Measurements from ENCODE around the gene VPS37D. TPM values are rescaled to one million over a fixed set of nuclear protein-coding genes. Genes with fewer than 3 reads are reported as not detected.

VPS37D gene
- total and polyA plus RNA-seq, 2 of the 4 experiments (the other 2 are of a cell fraction), result 2.3 to 3.1 TPM

- Histone ChIP-seq H3K9me3 (ENCODE audit: control insufficient read depth, insufficient read depth, low read length) (no peaks in the 10 kb centered on the region), H2AK5ac (ENCODE audit: low read depth, low read length) (no peak within 1 kb of the TSS), H3K36me3 (ENCODE audit: control insufficient read depth, insufficient read depth, low read length) (no peaks in the 10 kb centered on the region), H3K4me2 (ENCODE audit: low read depth, low read length) (peak within 1 kb of the TSS; percentile 77), H2BK15ac (ENCODE audit: low read depth, low read length) (no peak within 1 kb of the TSS), H3K79me1 (ENCODE audit: low read depth in 1 of 2, low read length in 2 of 2) (no peaks in the 10 kb centered on the region), H2BK120ac (ENCODE audit: low read depth, low read length) (no peak within 1 kb of the TSS), H2AFZ (replicated peaks; ENCODE audit: low read length, poor library complexity) (peak within 1 kb of the TSS; percentile 64), H3K9ac (ENCODE audit: low read depth, low read length) (no peak within 1 kb of the TSS), H3K56ac (ENCODE audit: extremely low read depth, insufficient read depth, low read length) (no peak within 1 kb of the TSS), H4K8ac (ENCODE audit: low read depth in 2 of 2, low read length in 2 of 2) (no peak within 1 kb of the TSS), H4K5ac (ENCODE audit: low read depth, low read length) (no peak within 1 kb of the TSS), H2AK9ac (replicated peaks; ENCODE audit: low read depth, low read length, poor library complexity) (no peak within 1 kb of the TSS), H3K4me1 (ENCODE audit: control insufficient read depth, insufficient read depth, low read length) (peaks cover 5% of the 10 kb centered on the region; the same call in 1 of the 2 replicates), H3K23ac (ENCODE audit: low read depth, low read length) (no peak within 1 kb of the TSS; the same call in 1 of the 2 replicates), H3K18ac (ENCODE audit: low read depth, low read length) (no peak within 1 kb of the TSS), H2BK5ac (ENCODE audit: low read depth, low read length, poor library complexity, severe bottlenecking) (no peak within 1 kb of the TSS), H4K91ac (ENCODE audit: insufficient read depth, low read depth, low read length) (no peak within 1 kb of the TSS), H3K27me3 (ENCODE audit: control insufficient read depth, insufficient read depth, low read length) (peaks cover 71% of the 10 kb centered on the region), H4K20me1 (ENCODE audit: insufficient read depth, low read length) (no peaks in the 10 kb centered on the region), H3K9me1 (ENCODE audit: insufficient read depth, low read length) (no peaks in the 10 kb centered on the region), H3K4me3 (ENCODE audit: insufficient read depth, low read depth, low read length) (peak within 1 kb of the TSS; percentile 46), H2BK20ac (ENCODE audit: low read depth, low read length) (no peak within 1 kb of the TSS), H3K27ac (ENCODE audit: insufficient read depth, low read length) (no peak within 1 kb of the TSS), H3K4ac (ENCODE audit: low read depth, low read length) (no peak within 1 kb of the TSS), H3K14ac (replicated peaks; ENCODE audit: low read depth, low read length) (no peak within 1 kb of the TSS)
- dilution Hi-C loops (cut with HindIII; ENCODE audit: low sequenced_read_pairs, unreplicated experiment) (no loop called here), intact Hi-C loops (cut with micrococcal nuclease) (no loop called here), in situ Hi-C loops (cut with MboI; ENCODE audit: low sequenced_read_pairs) (no loop called here)
- 2% methylated on average over 32 of the region's 80 CpGs; no CpG with 5 or more reads in 1 of the 2 experiments for WGBS, 2 experiments (ENCODE audit: extremely low coverage in 2 of 2, insufficient read length in 1 of 2)
- ATAC-seq (ENCODE audit: low read depth), result peak; percentile 95
- DNase-seq, result no peak
- TF ChIP-seq RCOR1 (IDR thresholded peaks at IDR 0.05; ENCODE audit: insufficient replicate concordance, low read length) (no peak), MAFK (IDR thresholded peaks at IDR 0.05; ENCODE audit: low read depth, low read length) (no peak), MXI1 (IDR thresholded peaks at IDR 0.05; ENCODE audit: borderline replicate concordance, low read depth, low read length) (no peak), MAZ (IDR thresholded peaks at IDR 0.05; ENCODE audit: borderline replicate concordance, low read depth, low read length) (no peak), CEBPB (IDR thresholded peaks at IDR 0.05; ENCODE audit: low read depth, low read length) (no peak), RAD21 (IDR thresholded peaks at IDR 0.05; ENCODE audit: low read length) (no peak), FOS (IDR thresholded peaks at IDR 0.05; ENCODE audit: low read depth, low read length) (no peak), POLR2A (IDR thresholded peaks at IDR 0.05; ENCODE audit: low read depth, low read length) (no peak), BHLHE40 (IDR thresholded peaks at IDR 0.05; ENCODE audit: low read depth, low read length) (no peak), SMC3 (IDR thresholded peaks at IDR 0.05; ENCODE audit: low read depth, low read length) (no peak), CHD1 (IDR thresholded peaks at IDR 0.05; ENCODE audit: low read depth, low read length) (no peak), CTCF (conservative IDR thresholded peaks at IDR 0.05; ENCODE audit: low read depth, low read length) (no peak)
- TF ChIP-seq, protein P1, sequence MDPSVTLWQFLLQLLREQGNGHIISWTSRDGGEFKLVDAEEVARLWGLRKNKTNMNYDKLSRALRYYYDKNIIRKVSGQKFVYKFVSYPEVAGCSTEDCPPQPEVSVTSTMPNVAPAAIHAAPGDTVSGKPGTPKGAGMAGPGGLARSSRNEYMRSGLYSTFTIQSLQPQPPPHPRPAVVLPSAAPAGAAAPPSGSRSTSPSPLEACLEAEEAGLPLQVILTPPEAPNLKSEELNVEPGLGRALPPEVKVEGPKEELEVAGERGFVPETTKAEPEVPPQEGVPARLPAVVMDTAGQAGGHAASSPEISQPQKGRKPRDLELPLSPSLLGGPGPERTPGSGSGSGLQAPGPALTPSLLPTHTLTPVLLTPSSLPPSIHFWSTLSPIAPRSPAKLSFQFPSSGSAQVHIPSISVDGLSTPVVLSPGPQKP (IDR thresholded peaks at IDR 0.05; ENCODE audit: borderline replicate concordance, low read depth, low read length), result no peak
- ChIA-PET CTCF (interaction anchor here (1.1 kb wide), 1 partner anchor 102 kb away, joined by 3 read pairs; no protein-coding TSS in a partner anchor), POLR2A (ENCODE audit: unreplicated experiment) (no interaction called here)
- no TSS peak for BruUV-seq (replicated peaks)
These were observed 43.6 kb upstream of the VPS37D start, which contains the start of gene MLXIPL for GRCh38 chr7:73623798-73624668. TSS of gene MLXIPL (minus strand) at chr7:73624522. CDS start at chr7:73624492, 30 bp downstream.

All from IMR-90 (cell line).